Renal cortex interstitium (tissue), 11 donors: ENCODE results near the gene MAP9. TPM values are rescaled to one million over a fixed set of nuclear protein-coding genes. Genes with fewer than 3 reads are reported as not detected.
"Not testable (repeated sequence)": the region's sequence is repeated elsewhere in the genome, so short reads cannot be mapped to it uniquely, and the experiment has no call there.

Experiments used
- DNase-seq, 11 donors: peaks; one replicate each; pipeline ENCODE4 v3.0.0-alpha.2; 2013; ENCODE audit warnings: low read depth in 9 of 11, low spot score in 4 of 11; ENCODE audit errors: extremely low read depth in 1 of 11
- polyA plus RNA-seq, 3 donors: library from polyadenylated mRNA; unstranded; fragments of 120-200 nt; gene quantifications; one replicate each; pipeline ENCODE4 v1.2.1, GENCODE V29; 2013; ENCODE audit not compliant: insufficient read length in 3 of 3

Gene MAP9
- polyA plus RNA-seq, 3 donors = 26.9 to 30.9 (median 28.9) TPM

- no peak for DNase-seq
Observed at GRCh38 chr4:155383541-155383940, 6.8 kb upstream of the MAP9 start.

- no peak for DNase-seq
Observed at GRCh38 chr4:155377276-155377675, 511 bp upstream of the MAP9 start.

- DNase-seq = peak in 1 of 11 donors; percentile 17
Observed at GRCh38 chr4:155371432-155372043, 5.2 kb downstream of the MAP9 start.

- no peak for DNase-seq
Observed at GRCh38 chr4:155367608-155368007, 9.2 kb downstream of the MAP9 start.

GRCh38 chr4:155353923-155354540 is 22.7 kb downstream of the MAP9 start:
- DNase-seq = peak in 6 of 11 donors; percentile 7 to 31 (median 21)

GRCh38 chr4:155342142-155342541 is 34.6 kb downstream of the MAP9 start:
- no peak for DNase-seq

- DNase-seq = no peak
Observed at GRCh38 chr4:155339999-155340398, 36.8 kb downstream of the MAP9 start.

GRCh38 chr4:155339588-155339987 is 37.2 kb downstream of the MAP9 start:
- no peak for DNase-seq

- DNase-seq = no peak
Observed at GRCh38 chr4:155338196-155338595, 38.6 kb downstream of the MAP9 start.

- no peak for DNase-seq
Observed at GRCh38 chr4:155336242-155336641, 40.5 kb downstream of the MAP9 start.

- DNase-seq = no peak
Observed at GRCh38 chr4:155331478-155331877, 45.3 kb downstream of the MAP9 start.

- DNase-seq = no peak
Observed at GRCh38 chr4:155322782-155323181, 54.0 kb downstream of the MAP9 start.

- DNase-seq = no peak
Observed at GRCh38 chr4:155321006-155321405, 55.8 kb downstream of the MAP9 start.

GRCh38 chr4:155319516-155319915 is 57.2 kb downstream of the MAP9 start:
- DNase-seq = no peak

GRCh38 chr4:155312027-155312426 is 64.7 kb downstream of the MAP9 start:
- not testable (repeated sequence) for DNase-seq

- DNase-seq = no peak
Observed at GRCh38 chr4:155307731-155308277, 69.0 kb downstream of the MAP9 start.

GRCh38 chr4:155305619-155306018 is 71.1 kb downstream of the MAP9 start:
- DNase-seq = no peak

GRCh38 chr4:155304375-155304774 is 72.4 kb downstream of the MAP9 start:
- DNase-seq = no peak

GRCh38 chr4:155299103-155299502 is 77.7 kb downstream of the MAP9 start:
- DNase-seq = no peak
